ENCODE measurements around the gene PIEZO1. TPM values are rescaled to one million over a fixed set of nuclear protein-coding genes. Genes with fewer than 3 reads are reported as not detected.

PIEZO1 gene
- polyA plus RNA-seq, 1 experiment = 139 TPM

DNA sequence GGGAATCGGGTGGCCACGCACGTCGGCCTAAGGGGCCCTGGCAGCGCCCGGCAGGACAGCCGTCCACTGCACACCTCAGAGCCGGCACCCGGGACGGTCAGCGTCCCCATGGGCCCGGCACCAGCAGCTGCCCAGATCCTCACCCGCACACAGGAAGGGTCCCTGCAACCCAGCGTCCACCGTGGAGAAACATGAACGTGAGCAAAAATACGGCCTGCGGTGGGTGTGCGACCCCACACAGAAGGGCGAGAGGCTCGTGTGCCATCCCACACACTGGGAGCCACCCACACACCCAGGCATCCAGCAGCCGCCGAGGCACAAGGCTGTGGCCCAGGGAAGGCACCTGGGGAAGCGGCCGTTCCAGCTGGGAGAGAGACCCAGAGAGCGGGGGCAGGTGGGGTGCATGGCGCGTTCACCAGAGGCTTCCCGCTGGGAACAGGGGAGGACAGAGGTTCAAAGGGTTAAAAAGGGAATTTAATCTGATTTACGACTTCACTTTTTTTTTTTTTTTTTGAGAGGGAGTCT, 6.4 kb downstream of the PIEZO1 start:
- DNase-seq (ENCODE audit: low read depth) = no peak
- POLR2A ChIA-PET = no interaction called here
- CTCF ChIA-PET = interaction anchor here (8.2 kb wide), 1 partner anchor 39 kb away, joined by 111 read pairs; no protein-coding TSS in a partner anchor
- Histone ChIP-seq H3K36me3 (ENCODE audit: control insufficient read depth, insufficient read depth, low read length) (peaks cover 1% of the 10 kb centered on the region; the same call in 1 of the 2 replicates), H3K4me3 (ENCODE audit: low read depth, low read length) (no peak overlapping the region), H3K27me3 (ENCODE audit: control insufficient read depth, insufficient read depth, low read length) (no peaks in the 10 kb centered on the region)
- no peak for TF ChIP-seq CTCF (IDR thresholded peaks at IDR 0.05; ENCODE audit: insufficient read depth, low read depth, low read length)

DNA sequence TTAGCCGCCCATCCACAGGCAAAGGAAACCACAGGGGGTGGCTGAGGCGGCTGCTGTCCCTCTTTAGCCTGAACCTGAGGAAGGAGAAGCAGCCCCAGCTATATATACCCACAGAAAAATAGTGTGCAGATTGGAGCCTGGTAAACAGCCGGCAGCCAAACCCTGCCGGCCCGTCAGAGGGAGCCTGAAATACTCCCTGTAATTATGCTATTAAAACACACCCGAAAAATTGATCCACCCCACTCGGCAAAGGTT, 6.8 kb downstream of the PIEZO1 start:
- peaks cover 1% of the 10 kb centered on the region; the same call in 1 of the 2 replicates for H3K36me3 ChIP-seq (ENCODE audit: control insufficient read depth, insufficient read depth, low read length)
- ChIA-PET CTCF (interaction anchor here (8.2 kb wide), 1 partner anchor 38 kb away, joined by 111 read pairs; no protein-coding TSS in a partner anchor), POLR2A (no interaction called here)
- TF ChIP-seq CTCF (IDR thresholded peaks at IDR 0.05; ENCODE audit: insufficient read depth, low read depth, low read length) = no peak
- no peak for DNase-seq (ENCODE audit: low read depth)
- H3K4me3 ChIP-seq (ENCODE audit: low read depth, low read length) = no peak overlapping the region
- no peaks in the 10 kb centered on the region for H3K27me3 ChIP-seq (ENCODE audit: control insufficient read depth, insufficient read depth, low read length)

- no peak overlapping the region for H3K4me3 ChIP-seq (ENCODE audit: low read depth, low read length)
- ChIA-PET CTCF (interaction anchor here (8.2 kb wide), 1 partner anchor 38 kb away, joined by 111 read pairs; no protein-coding TSS in a partner anchor), POLR2A (interaction anchor here (0.6 kb wide), 1 partner anchor 17 kb away, joined by 7 read pairs; no protein-coding TSS in a partner anchor)
- no peak for DNase-seq (ENCODE audit: low read depth)
- no peaks in the 10 kb centered on the region for H3K27me3 ChIP-seq (ENCODE audit: control insufficient read depth, insufficient read depth, low read length)
- no peak for TF ChIP-seq CTCF (IDR thresholded peaks at IDR 0.05; ENCODE audit: insufficient read depth, low read depth, low read length)
- H3K36me3 ChIP-seq (ENCODE audit: control insufficient read depth, insufficient read depth, low read length) = peaks cover 1% of the 10 kb centered on the region; the same call in 1 of the 2 replicates
These were observed 7.3 kb downstream of the PIEZO1 start for GRCh38 chr16:88777471-88778270.

DNA sequence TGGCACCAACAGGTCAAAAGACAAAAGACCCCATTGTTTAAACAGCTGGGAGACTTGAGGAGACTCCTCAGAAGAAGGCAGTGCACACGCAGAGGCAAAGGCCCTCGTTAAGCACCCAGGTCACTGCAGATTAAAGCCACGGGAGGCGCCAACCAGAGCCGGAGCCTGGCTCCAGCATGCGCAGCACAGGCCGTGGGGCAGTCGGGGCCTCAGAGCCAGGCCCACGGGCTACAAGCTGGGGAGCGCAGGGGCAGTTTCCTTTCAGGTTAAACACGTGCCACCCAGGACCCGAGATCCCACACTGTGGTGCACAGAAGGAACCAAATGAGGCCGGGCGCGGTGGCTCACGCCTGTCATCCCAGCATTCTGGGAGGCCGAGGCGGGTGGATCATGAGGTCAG, 9.2 kb downstream of the PIEZO1 start:
- Histone ChIP-seq H3K27me3 (ENCODE audit: control insufficient read depth, insufficient read depth, low read length) (no peaks in the 10 kb centered on the region), H3K36me3 (ENCODE audit: control insufficient read depth, insufficient read depth, low read length) (peaks cover 1% of the 10 kb centered on the region; the same call in 1 of the 2 replicates), H3K4me3 (ENCODE audit: low read depth, low read length) (no peak overlapping the region)
- POLR2A ChIA-PET = no interaction called here
- TF ChIP-seq CTCF (IDR thresholded peaks at IDR 0.05; ENCODE audit: insufficient read depth, low read depth, low read length) = no peak
- CTCF ChIA-PET = interaction anchor here (1.2 kb wide), 1 partner anchor 38 kb away, joined by 3 read pairs; no protein-coding TSS in a partner anchor
- no peak for DNase-seq (ENCODE audit: low read depth)

- H3K27me3 ChIP-seq (ENCODE audit: control insufficient read depth, insufficient read depth, low read length) = no peaks in the 10 kb centered on the region
- POLR2A ChIA-PET = no interaction called here
- CTCF ChIA-PET = interaction anchor here (1.3 to 5.1 kb wide), 5 partner anchors 10 to 38 kb away, joined by 3 to 26 read pairs (median 18); partner anchors contain the start of gene PIEZO1
- TF ChIP-seq CTCF (IDR thresholded peaks at IDR 0.05; ENCODE audit: insufficient read depth, low read depth, low read length) = no peak
- no peak overlapping the region for H3K4me3 ChIP-seq (ENCODE audit: low read depth, low read length)
- H3K36me3 ChIP-seq (ENCODE audit: control insufficient read depth, insufficient read depth, low read length) = peaks cover 1% of the 10 kb centered on the region; the same call in 1 of the 2 replicates
- DNase-seq (ENCODE audit: low read depth) = no peak
These were observed 10.3 kb downstream of the PIEZO1 start for GRCh38 chr16:88774544-88775393.

Measured in BJ (cell line).